RWPE1 (cell line): ENCODE measurements around the gene CASQ1.

Experiments
- CTCF ChIA-PET: fragments of 350-600 bp; sonication (Branson Sonifier 250); formaldehyde crosslinking; extraction: SDS; loops from one replicate; lab custom pipeline; 2021; lab: Yijun Ruan, JAX
- POLR2A ChIA-PET: fragments of 400-600 bp; formaldehyde crosslinking; extraction: SDS; loops from one replicate; lab custom pipeline; 2020; ENCODE audit warnings: antibody characterized with exemption; ENCODE audit not compliant: low non-redundant PET; lab: Yijun Ruan, JAX
- DNase-seq: peaks from one replicate; pipeline ENCODE4 v3.0.0; 2012; ENCODE audit warnings: low spot score
- H3K27ac ChIP-seq: fragments of 450-650 bp; 2 replicates; pipeline ENCODE4 v1.5.1; 2017
- CTCF ChIP-seq: fragments of 450-650 bp; conservative IDR thresholded peaks from 2 replicates; pipeline ENCODE4 v1.5.1; 2017; ENCODE audit warnings: low read depth, mild to moderate bottlenecking

Gene CASQ1

GRCh38 chr1:160207771-160208556 lies 17.6 kb downstream of the CASQ1 start:
- TF ChIP-seq CTCF = no peak
- no peak for DNase-seq
- peak overlapping the region; percentile 81 for H3K27ac ChIP-seq
- CTCF ChIA-PET = interaction anchor here (0.6 to 1.2 kb wide), 3 partner anchors 12 to 108 kb away, joined by 3 to 7 read pairs (median 4); no protein-coding TSS in a partner anchor
- POLR2A ChIA-PET = interaction anchor here (0.6 kb wide), 1 partner anchor 18 kb away, joined by 3 read pairs; the partner anchor contains the start of gene CASQ1

DNA sequence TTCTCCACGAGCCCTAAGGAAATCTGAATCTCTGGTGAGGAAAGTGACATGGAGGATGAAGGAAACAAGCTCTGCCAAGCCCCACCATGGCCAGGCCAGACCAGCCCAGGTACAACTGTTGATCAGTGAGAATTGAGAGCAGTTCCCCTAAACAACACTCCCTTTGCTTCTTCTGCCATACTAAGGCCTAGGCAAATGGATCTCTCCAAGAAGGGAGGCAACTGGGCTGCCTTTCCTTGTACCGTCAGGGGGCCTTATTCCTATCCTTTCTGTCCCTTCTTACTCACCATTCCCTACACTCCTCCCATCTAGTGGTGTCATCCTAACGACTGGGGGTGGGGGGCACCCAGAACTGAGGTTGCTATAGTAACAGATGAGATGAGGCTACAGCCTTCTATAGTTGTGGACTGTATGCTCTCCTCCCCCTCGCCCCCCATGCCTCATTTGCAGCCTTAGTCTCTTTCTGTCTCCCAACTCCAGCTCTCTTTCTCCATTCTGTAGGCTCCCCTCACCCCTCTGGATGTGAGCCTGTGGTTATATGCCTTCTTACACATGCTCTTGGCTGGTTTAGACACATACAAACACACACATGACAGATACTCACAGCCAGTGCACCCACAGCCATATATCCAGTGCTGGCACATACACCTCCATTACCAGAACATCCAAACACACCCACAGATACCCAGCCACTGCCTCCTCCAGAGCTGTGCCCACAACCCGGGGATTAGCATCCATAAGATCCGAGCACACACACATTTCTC lies 18.4 kb downstream of the CASQ1 start:
- DNase-seq = no peak
- CTCF ChIA-PET = interaction anchor here (0.6 to 1.2 kb wide), 3 partner anchors 11 to 15 kb away, joined by 3 to 7 read pairs (median 4); no protein-coding TSS in a partner anchor
- POLR2A ChIA-PET = no interaction called here
- peak overlapping the region; percentile 81 for H3K27ac ChIP-seq
- TF ChIP-seq CTCF = no peak

- H3K27ac ChIP-seq = peak overlapping the region; percentile 4; the same call in 1 of the 2 replicates
- no peak for DNase-seq
- no peak for TF ChIP-seq CTCF
- CTCF ChIA-PET = interaction anchor here (0.6 to 1.1 kb wide), 3 partner anchors 16 to 117 kb away, joined by 3 to 4 read pairs (median 3); no protein-coding TSS in a partner anchor
- POLR2A ChIA-PET = no interaction called here
Measured at GRCh38 chr1:160209321-160210046, 19.1 kb downstream of the CASQ1 start.

DNA sequence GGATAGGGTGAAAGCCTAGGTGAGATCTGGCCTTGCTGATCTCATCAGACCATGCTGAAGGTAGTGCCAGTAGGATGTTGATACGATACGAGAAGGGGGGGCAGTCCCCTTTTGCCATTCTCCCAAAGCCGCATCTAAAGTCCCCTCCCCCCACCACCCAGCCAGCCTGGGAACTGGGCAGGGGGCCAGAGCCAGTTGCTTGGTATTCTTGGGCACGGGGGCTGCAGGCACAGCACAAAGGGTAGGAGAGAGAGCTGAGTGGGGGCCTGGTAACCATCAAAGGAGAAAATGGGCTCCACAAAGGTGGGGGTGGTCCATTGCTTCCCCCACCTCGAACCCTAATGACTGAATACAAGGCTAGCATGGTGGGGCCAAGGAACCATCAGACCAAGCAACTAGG lies 20.2 kb downstream of the CASQ1 start:
- CTCF ChIA-PET = interaction anchor here (0.7 kb wide), 2 partner anchors 17 to 275 kb away, joined by 4 read pairs; no protein-coding TSS in a partner anchor
- DNase-seq = no peak
- POLR2A ChIA-PET = no interaction called here
- TF ChIP-seq CTCF = no peak
- peak overlapping the region; percentile 17 for H3K27ac ChIP-seq

- CTCF ChIA-PET = interaction anchor here (0.6 to 0.7 kb wide), 3 partner anchors 18 to 275 kb away, joined by 3 to 4 read pairs (median 4); no protein-coding TSS in a partner anchor
- no peak for TF ChIP-seq CTCF
- no peak for DNase-seq
- POLR2A ChIA-PET = no interaction called here
- peak overlapping the region; percentile 17 for H3K27ac ChIP-seq
Measured at GRCh38 chr1:160211046-160211790, 20.8 kb downstream of the CASQ1 start.
